ENCODE results near the gene PRAC1.

Gene PRAC1

GRCh38 chr17:48722201-48722907 is at the start of gene PRAC1:
PRAC1 (minus strand) TSS chr17:48722518; CDS start chr17:48722392, 126 bp downstream.
- no peak for DNase-seq

GRCh38 chr17:48770954-48771353 is 48.6 kb upstream of the PRAC1 start:
- no peak for DNase-seq

- no peak for DNase-seq
These were observed 46.8 kb upstream of the PRAC1 start for GRCh38 chr17:48769009-48769675.

GRCh38 chr17:48767263-48767774 is 45.0 kb upstream of the PRAC1 start:
- no peak for DNase-seq

- no peak for DNase-seq
These were observed 38.8 kb upstream of the PRAC1 start for GRCh38 chr17:48761114-48761513.

GRCh38 chr17:48760411-48760810 is 38.1 kb upstream of the PRAC1 start:
- DNase-seq, result no peak

GRCh38 chr17:48759288-48759687 is 37.0 kb upstream of the PRAC1 start:
- no peak for DNase-seq

GRCh38 chr17:48757524-48757961 is 35.2 kb upstream of the PRAC1 start:
- DNase-seq, result no peak

GRCh38 chr17:48756830-48757251 is 34.5 kb upstream of the PRAC1 start:
- no peak for DNase-seq

- no peak for DNase-seq
These were observed 33.0 kb upstream of the PRAC1 start for GRCh38 chr17:48755356-48755755.

GRCh38 chr17:48754500-48755261 is 32.4 kb upstream of the PRAC1 start:
- DNase-seq, result no peak

GRCh38 chr17:48753794-48754499 is 31.6 kb upstream of the PRAC1 start:
- DNase-seq, result no peak

GRCh38 chr17:48752399-48753288 is 30.3 kb upstream of the PRAC1 start:
- no peak for DNase-seq

- DNase-seq, result no peak
These were observed 29.5 kb upstream of the PRAC1 start for GRCh38 chr17:48751733-48752398.

- no peak for DNase-seq
These were observed 28.9 kb upstream of the PRAC1 start for GRCh38 chr17:48751172-48751571.

- no peak for DNase-seq
These were observed 27.6 kb upstream of the PRAC1 start for GRCh38 chr17:48749621-48750553.

- DNase-seq, result no peak
These were observed 26.6 kb upstream of the PRAC1 start for GRCh38 chr17:48748718-48749566.

- DNase-seq, result no peak
These were observed 25.4 kb upstream of the PRAC1 start for GRCh38 chr17:48747445-48748363.
